Esophagus muscularis mucosa (tissue), 4 donors: ENCODE results near the gene AK4.

Source experiments
- EP300 ChIP-seq: sonication (generic); formaldehyde crosslinking; IDR thresholded peaks from one replicate; pipeline ENCODE4 v1.6.1; 2017; ENCODE audit warnings: antibody characterized with exemption
- POLR2A ChIP-seq: fragments of 450-650 bp; IDR thresholded peaks from one replicate; pipeline ENCODE4 v1.6.1; 2017; ENCODE audit warnings: antibody characterized with exemption, moderate library complexity, mild to moderate bottlenecking, low read depth
- POLR2AphosphoS5 ChIP-seq, 2 donors: sonication (generic); formaldehyde crosslinking; IDR thresholded peaks; one replicate each; pipeline ENCODE4 v1.6.1; 2017; ENCODE audit warnings: antibody characterized with exemption in 2 of 2
- TF ChIP-seq, protein P1 (sequence below), 3 experiments: fragments of 200-600 bp in 2 of 3; fragments of 450-650 bp in 1 of 3; sonication (generic) in 2 of 3; IDR thresholded peaks; one replicate each; pipeline ENCODE4 v1.5.1; 2017 to 2019; ENCODE audit warnings: antibody characterized with exemption in 3 of 3, mild to moderate bottlenecking in 2 of 3, moderate library complexity in 1 of 3

GRCh38 chr1:65182658-65183268 lies 34.8 kb downstream of the AK4 start:
- TF ChIP-seq, protein P1, sequence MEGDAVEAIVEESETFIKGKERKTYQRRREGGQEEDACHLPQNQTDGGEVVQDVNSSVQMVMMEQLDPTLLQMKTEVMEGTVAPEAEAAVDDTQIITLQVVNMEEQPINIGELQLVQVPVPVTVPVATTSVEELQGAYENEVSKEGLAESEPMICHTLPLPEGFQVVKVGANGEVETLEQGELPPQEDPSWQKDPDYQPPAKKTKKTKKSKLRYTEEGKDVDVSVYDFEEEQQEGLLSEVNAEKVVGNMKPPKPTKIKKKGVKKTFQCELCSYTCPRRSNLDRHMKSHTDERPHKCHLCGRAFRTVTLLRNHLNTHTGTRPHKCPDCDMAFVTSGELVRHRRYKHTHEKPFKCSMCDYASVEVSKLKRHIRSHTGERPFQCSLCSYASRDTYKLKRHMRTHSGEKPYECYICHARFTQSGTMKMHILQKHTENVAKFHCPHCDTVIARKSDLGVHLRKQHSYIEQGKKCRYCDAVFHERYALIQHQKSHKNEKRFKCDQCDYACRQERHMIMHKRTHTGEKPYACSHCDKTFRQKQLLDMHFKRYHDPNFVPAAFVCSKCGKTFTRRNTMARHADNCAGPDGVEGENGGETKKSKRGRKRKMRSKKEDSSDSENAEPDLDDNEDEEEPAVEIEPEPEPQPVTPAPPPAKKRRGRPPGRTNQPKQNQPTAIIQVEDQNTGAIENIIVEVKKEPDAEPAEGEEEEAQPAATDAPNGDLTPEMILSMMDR (IDR thresholded peaks at IDR 0.05): no peak
- no peak for TF ChIP-seq POLR2A
- no peak for TF ChIP-seq POLR2AphosphoS5 (IDR thresholded peaks at IDR 0.05)
- no peak for TF ChIP-seq EP300
